Hepatocyte (in vitro differentiated cells): ENCODE measurements around the gene APPL2. TPM values are rescaled to one million over a fixed set of nuclear protein-coding genes. Genes with fewer than 3 reads are reported as not detected.
"Not testable (repeated sequence)": the region's sequence is repeated elsewhere in the genome, so short reads cannot be mapped to it uniquely, and the experiment has no call there.

ENCODE experiments used
- DNase-seq: peaks from one replicate; pipeline ENCODE4 v3.0.0-alpha.2; 2016; ENCODE audit warnings: low spot score
- H2AFZ ChIP-seq: fragments of 200-600 bp; sonication (generic); 2 replicates; pipeline ENCODE4 v1.6.0; 2016; ENCODE audit warnings: antibody characterized with exemption, mild to moderate bottlenecking
- H3K27ac ChIP-seq: fragments of 200-600 bp; sonication (generic); 2 replicates; pipeline ENCODE4 v1.5.1; 2016; ENCODE audit warnings: mild to moderate bottlenecking
- H3K27me3 ChIP-seq: fragments of 200-600 bp; sonication (generic); 2 replicates; pipeline ENCODE4 v1.6.1; 2016
- H3K36me3 ChIP-seq: fragments of 200-600 bp; sonication (generic); replicated peaks from 2 replicates; pipeline ENCODE4 v1.5.1; 2016; ENCODE audit warnings: low read depth; ENCODE audit not compliant: insufficient read depth
- H3K4me1 ChIP-seq: fragments of 200-600 bp; sonication (generic); 2 replicates; pipeline ENCODE4 v1.5.1; 2016; ENCODE audit warnings: mild to moderate bottlenecking, moderate library complexity; ENCODE audit not compliant: insufficient read depth
- H3K4me2 ChIP-seq: fragments of 200-600 bp; sonication (generic); 2 replicates; pipeline ENCODE4 v1.6.0; 2016
- H3K4me3 ChIP-seq: fragments of 200-600 bp; sonication (generic); 2 replicates; pipeline ENCODE4 v1.5.1; 2016; ENCODE audit warnings: mild to moderate bottlenecking
- H3K79me2 ChIP-seq: fragments of 200-600 bp; sonication (generic); 2 replicates; pipeline ENCODE4 v1.6.0; 2017; ENCODE audit warnings: mild to moderate bottlenecking
- H3K9me2 ChIP-seq: fragments of 200-600 bp; sonication (generic); replicated peaks from 2 replicates; pipeline ENCODE4 v1.6.0; 2017; ENCODE audit warnings: mild to moderate bottlenecking; ENCODE audit not compliant: insufficient read depth
- H3K9me3 ChIP-seq: fragments of 200-600 bp; sonication (generic); 2 replicates; pipeline ENCODE4 v1.5.1; 2016; ENCODE audit warnings: low read depth, mild to moderate bottlenecking
- H4K20me1 ChIP-seq: fragments of 200-600 bp; sonication (generic); 2 replicates; pipeline ENCODE4 v1.6.0; 2016; ENCODE audit warnings: mild to moderate bottlenecking; ENCODE audit not compliant: insufficient read depth, poor library complexity, severe bottlenecking
- CTCF ChIP-seq: fragments of 200-600 bp; sonication (generic); IDR thresholded peaks from 2 replicates; pipeline ENCODE4 v1.5.1; 2016; ENCODE audit warnings: antibody characterized with exemption, mild to moderate bottlenecking; ENCODE audit not compliant: poor library complexity
- EZH2 ChIP-seq: fragments of 200-600 bp; sonication (generic); IDR thresholded peaks from 2 replicates; pipeline ENCODE4 v1.6.1; 2016; ENCODE audit warnings: antibody characterized with exemption, mild to moderate bottlenecking, borderline replicate concordance
- EZH2phosphoT487 ChIP-seq: fragments of 200-600 bp; sonication (generic); IDR thresholded peaks from one replicate; pipeline ENCODE4 v1.6.1; 2018; ENCODE audit warnings: antibody characterized with exemption, mild to moderate bottlenecking, low read depth, moderate library complexity; ENCODE audit not compliant: unreplicated experiment, severe bottlenecking
- WGBS: methylation state at CpG from one replicate; pipeline ENCODE4 v1.1.6; 2016; ENCODE audit warnings: low lambda C conversion rate; ENCODE audit errors: missing lambda C conversion rate; 5-methylcytosine and 5-hydroxymethylcytosine counted together
- polyA plus RNA-seq: library from polyadenylated mRNA; unstranded; fragments of >200 nt; fragmentation: Nextera tagmentation; extraction: Ambion mirVana; gene quantifications from 2 replicates; pipeline ENCODE4 v1.2.1, GENCODE V29; 2016
- total RNA-seq: library from RNA; depleted of rRNA; stranded (reverse); fragments of >200 nt; gene quantifications from 2 replicates; pipeline ENCODE4 v1.2.3, GENCODE V29; 2014

The APPL2 gene
- total and polyA plus RNA-seq, 2 experiments from 2014 or later = 42.2 to 74.1 TPM

GRCh38 chr12:105257321-105257728 is 21.4 kb upstream of the APPL2 start:
- H3K79me2 ChIP-seq = no peaks in the 10 kb centered on the region
- no peak overlapping the region for H3K27ac ChIP-seq
- no peaks in the 10 kb centered on the region for H3K36me3 ChIP-seq
- H3K4me1 ChIP-seq = peaks cover 4% of the 10 kb centered on the region
- no peak overlapping the region for H2AFZ ChIP-seq
- WGBS = 68% methylated on average over 4 of the region's 4 CpGs
- DNase-seq = no peak
- no peaks in the 10 kb centered on the region for H3K9me2 ChIP-seq
- TF ChIP-seq CTCF (no peak), EZH2 (no peak), EZH2phosphoT487 (no peak)
- no peak overlapping the region for H3K4me3 ChIP-seq
- no peaks in the 10 kb centered on the region for H3K9me3 ChIP-seq
- H3K4me2 ChIP-seq = no peak overlapping the region
- H4K20me1 ChIP-seq = no peaks in the 10 kb centered on the region
- no peaks in the 10 kb centered on the region for H3K27me3 ChIP-seq

- H3K4me2 ChIP-seq = no peak overlapping the region
- no peaks in the 10 kb centered on the region for H4K20me1 ChIP-seq
- no peak overlapping the region for H2AFZ ChIP-seq
- H3K4me3 ChIP-seq = no peak overlapping the region
- no peak overlapping the region for H3K27ac ChIP-seq
- no peaks in the 10 kb centered on the region for H3K27me3 ChIP-seq
- no peaks in the 10 kb centered on the region for H3K9me3 ChIP-seq
- TF ChIP-seq EZH2phosphoT487 (no peak), CTCF (no peak), EZH2 (no peak)
- WGBS = 79% methylated on average over 3 of the region's 3 CpGs
- H3K79me2 ChIP-seq = no peaks in the 10 kb centered on the region
- no peaks in the 10 kb centered on the region for H3K9me2 ChIP-seq
- no peaks in the 10 kb centered on the region for H3K36me3 ChIP-seq
- no peak for DNase-seq
- H3K4me1 ChIP-seq = peaks cover 4% of the 10 kb centered on the region
Measured at GRCh38 chr12:105256921-105257320, 20.9 kb upstream of the APPL2 start.

GRCh38 chr12:105256431-105256830 is 20.5 kb upstream of the APPL2 start:
- H3K27ac ChIP-seq, H3K9me3 ChIP-seq, H3K4me2 ChIP-seq, H3K9me2 ChIP-seq, H3K4me3 ChIP-seq, H3K27me3 ChIP-seq, H3K79me2 ChIP-seq, H2AFZ ChIP-seq, DNase-seq, H4K20me1 ChIP-seq, H3K36me3 ChIP-seq, H3K4me1 ChIP-seq: not testable (repeated sequence)
- WGBS = 93% methylated on average over 5 of the region's 5 CpGs

- WGBS = 71% methylated on average over 2 of the region's 2 CpGs
- Histone ChIP-seq H3K9me2 (no peaks in the 10 kb centered on the region), H3K27me3 (no peaks in the 10 kb centered on the region), H2AFZ (no peak overlapping the region), H3K4me2 (no peak overlapping the region), H3K4me1 (peaks cover 4% of the 10 kb centered on the region), H3K27ac (no peak overlapping the region), H4K20me1 (no peaks in the 10 kb centered on the region), H3K9me3 (no peaks in the 10 kb centered on the region), H3K36me3 (no peaks in the 10 kb centered on the region), H3K4me3 (no peak overlapping the region), H3K79me2 (no peaks in the 10 kb centered on the region)
- TF ChIP-seq CTCF (no peak), EZH2phosphoT487 (no peak), EZH2 (no peak)
- DNase-seq = no peak
Measured at GRCh38 chr12:105256011-105256410, 20.0 kb upstream of the APPL2 start.
